GM18861 (cell line): Measurements from ENCODE around the gene CACNA2D4.

Experiments used
- ATAC-seq: cut with Tn5 transposase; IDR thresholded peaks from one replicate; pipeline ENCODE4 v1.9.1; 2021; ENCODE audit not compliant: unreplicated experiment

CACNA2D4 gene

DNA sequence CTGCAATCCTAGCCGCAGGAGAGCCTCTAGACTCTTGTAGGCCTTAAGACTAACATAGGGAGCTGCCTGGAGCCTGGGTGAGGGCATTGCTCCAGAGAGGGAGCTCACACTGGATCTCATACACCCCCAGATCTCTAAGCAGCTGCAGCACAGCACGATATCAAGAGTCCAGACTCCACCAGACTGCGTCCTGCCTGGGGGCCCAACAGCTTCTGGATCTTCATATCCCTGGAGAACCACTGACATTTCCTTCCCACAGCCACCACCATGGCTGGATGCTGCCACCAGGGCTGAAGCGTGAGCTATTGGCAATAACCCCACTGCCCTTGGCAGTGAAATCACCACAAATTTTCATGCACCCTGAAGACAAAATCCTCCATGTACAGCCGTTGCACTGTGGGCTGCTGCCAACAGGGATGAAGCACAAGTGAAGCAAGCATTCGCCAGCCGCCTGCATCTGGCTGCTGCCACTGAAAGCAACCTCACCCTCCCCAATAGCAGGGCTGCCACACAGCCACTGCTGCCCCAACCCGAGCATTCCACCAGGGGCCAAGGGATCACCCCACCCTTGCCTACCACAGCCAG, 28.2 kb downstream of the CACNA2D4 start:
- no peak for ATAC-seq

GRCh38 chr12:1888923-1889322, 29.5 kb downstream of the CACNA2D4 start:
- no peak for ATAC-seq

- no peak for ATAC-seq
Measured at GRCh38 chr12:1886396-1887008, 31.9 kb downstream of the CACNA2D4 start.

- no peak for ATAC-seq
Measured at GRCh38 chr12:1885599-1886245, 32.7 kb downstream of the CACNA2D4 start.

- ATAC-seq = no peak
Measured at GRCh38 chr12:1885082-1885596, 33.3 kb downstream of the CACNA2D4 start.

DNA sequence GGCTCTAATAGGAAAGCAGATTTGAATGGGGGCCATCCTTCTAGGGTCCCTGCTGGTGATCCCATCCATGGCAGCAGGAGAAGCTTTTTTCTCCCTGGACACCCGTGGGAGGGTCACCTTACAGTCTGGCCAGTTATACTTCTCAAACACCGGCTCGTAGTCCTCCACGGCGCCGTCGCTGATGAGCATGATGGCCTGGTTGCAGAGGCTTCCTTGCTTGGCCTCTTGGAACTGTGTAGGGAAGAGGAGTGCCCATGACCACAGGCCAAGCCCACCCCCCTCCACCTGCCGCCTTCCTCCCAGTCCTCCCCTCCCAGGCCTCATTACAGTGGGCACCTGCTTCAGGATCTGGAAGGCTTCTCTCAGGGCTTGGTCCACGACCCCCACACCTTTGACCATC, 33.8 kb downstream of the CACNA2D4 start:
- no peak for ATAC-seq

GRCh38 chr12:1883513-1883912, 34.9 kb downstream of the CACNA2D4 start:
- ATAC-seq = no peak

- no peak for ATAC-seq
Measured at GRCh38 chr12:1882850-1883470, 35.5 kb downstream of the CACNA2D4 start.

- no peak for ATAC-seq
Measured at GRCh38 chr12:1882405-1882804, 36.0 kb downstream of the CACNA2D4 start.

- no peak for ATAC-seq
Measured at GRCh38 chr12:1881936-1882335, 36.5 kb downstream of the CACNA2D4 start.

DNA sequence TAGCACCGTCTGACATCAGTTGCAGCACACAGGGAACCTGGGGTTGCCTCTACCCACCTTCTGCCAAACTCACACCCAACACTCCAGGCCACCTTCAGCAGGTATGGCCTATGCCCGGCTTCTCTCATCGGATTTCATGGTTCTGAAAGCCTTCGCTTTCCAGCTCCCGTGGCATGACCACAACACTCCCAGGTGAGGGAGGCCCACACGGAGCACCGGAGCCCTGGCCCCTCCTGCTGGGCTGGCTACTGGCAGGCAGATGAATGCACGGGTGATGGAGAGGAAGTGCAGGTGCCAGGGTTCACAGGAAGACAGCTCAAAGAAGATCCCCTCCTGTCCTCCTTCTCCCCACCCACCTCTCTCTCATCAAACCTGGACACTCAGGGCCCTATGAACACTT, 37.2 kb downstream of the CACNA2D4 start:
- ATAC-seq = no peak

- ATAC-seq = no peak
Measured at GRCh38 chr12:1880876-1881275, 37.6 kb downstream of the CACNA2D4 start.

DNA sequence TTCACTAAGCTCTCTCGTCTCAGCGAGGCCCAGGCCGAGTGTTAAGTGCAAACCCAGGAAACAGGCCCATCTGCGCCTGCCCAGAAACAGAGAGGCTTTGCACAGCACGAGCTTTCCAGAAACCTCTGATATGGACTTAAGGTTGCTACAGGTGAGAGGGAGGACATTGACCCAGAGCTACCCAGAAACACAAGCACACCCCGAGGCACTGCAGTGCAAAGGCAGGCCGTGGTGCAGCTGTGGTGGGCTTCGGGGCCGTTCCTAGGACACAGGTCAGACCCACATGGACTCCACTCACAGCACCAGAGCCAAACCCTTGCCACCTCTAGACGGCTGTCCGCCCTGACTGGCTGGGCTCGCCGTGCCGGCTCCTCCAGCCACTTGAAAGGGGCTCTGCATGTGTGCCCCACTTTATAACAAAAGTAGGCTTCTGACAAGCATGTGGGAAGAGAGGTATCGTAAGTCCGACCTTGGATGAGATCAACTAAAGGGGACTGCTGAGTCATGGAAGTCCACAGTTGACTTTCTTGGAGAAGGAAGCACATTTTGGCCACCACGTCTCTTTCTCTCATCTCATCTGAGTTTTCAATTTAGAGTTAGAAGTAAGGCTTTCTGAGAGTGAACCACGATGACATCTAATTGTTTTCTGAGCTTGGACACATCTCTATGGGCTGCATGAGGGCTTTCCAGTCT, 38.2 kb downstream of the CACNA2D4 start:
- no peak for ATAC-seq

DNA sequence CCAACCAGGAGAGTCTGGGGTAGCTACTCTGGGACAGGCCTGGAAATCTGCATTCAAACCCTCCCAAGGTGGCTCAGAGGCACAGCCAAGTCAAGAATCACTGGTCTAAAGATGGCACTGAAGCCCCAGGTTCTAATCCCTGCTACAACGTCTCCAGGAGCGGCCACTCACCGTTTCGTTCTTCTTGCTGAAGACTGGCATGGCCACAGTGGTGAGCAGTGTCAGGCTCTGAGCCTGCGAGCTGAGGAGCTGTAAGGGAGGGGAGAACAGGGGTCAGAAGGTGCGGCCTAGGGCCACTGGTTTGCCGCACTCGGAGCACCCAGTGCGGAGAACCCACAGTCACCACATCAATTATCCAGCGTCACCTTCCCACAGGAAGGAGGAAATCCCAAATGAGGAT, 38.8 kb downstream of the CACNA2D4 start:
- ATAC-seq = no peak

DNA sequence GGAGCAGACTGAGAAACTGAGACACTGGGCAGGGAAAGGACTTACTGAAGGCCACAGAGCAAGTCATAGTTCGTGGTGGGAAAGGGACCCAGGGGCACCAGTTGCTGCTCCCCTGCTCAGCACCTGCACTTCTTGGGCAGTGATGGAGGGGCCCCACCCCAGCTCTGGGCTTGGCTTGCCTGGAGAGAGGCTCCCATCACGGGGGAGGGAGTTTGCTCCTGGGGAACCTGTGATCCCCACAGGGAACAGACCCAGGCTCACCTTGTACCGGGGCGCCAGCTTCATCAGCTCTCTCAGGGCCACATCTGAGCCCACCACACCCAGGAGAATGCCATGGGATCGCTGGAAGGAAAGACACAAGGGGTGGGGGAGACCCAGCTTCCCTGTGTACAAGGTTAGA, 39.8 kb downstream of the CACNA2D4 start:
- no peak for ATAC-seq

- ATAC-seq = no peak
Measured at GRCh38 chr12:1878214-1878613, 40.2 kb downstream of the CACNA2D4 start.

- no peak for ATAC-seq
Measured at GRCh38 chr12:1877169-1877878, 41.1 kb downstream of the CACNA2D4 start.

DNA sequence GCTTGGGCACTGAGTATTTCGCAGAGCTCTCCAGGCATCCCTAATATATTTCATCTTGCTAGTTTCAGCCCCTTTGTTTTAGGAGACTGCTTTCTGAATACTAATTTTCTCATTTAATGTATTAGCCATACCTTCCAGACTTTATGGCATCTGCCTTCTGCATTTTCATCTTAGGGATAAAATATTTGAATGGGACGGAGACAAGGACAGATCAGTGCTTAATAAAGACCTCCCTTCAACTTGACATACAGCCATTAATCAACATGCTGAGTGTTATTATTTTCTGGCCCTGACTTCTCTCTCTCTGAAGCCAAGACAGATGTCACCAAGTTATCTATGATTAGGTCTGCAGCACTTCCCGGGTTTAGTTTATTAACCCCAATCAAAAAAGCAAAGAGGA, 42.4 kb downstream of the CACNA2D4 start:
- no peak for ATAC-seq

DNA sequence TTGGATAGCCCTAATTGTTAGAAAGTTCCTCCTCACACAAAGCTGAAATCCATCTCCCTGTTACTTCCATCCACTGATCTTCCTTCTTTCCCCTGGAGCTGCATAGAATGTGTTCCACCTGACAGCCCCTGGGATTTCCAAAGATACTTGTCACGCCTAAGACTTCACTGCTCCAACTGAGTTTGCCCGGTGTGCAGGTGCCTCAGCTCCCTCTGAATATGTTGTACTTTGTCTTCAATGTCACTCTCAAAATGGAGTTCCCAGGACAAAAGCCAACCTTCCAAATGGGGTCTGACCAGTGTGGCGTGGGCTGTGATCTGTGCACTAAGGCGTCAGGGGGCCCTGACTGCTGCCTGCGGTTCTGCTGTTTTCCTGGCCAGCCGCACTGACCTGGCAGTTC, 42.8 kb downstream of the CACNA2D4 start:
- ATAC-seq = no peak
